ENCODE results near the gene EXOC7. TPM values are rescaled to one million over a fixed set of nuclear protein-coding genes. Genes with fewer than 3 reads are reported as not detected.

Gene EXOC7
- total and polyA plus RNA-seq, 2 of the 4 experiments (the other 2 are of a cell fraction): 85.9 to 118 TPM

GRCh38 chr17:76074390-76075363 is 28.9 kb downstream of the EXOC7 start, which contains the start of gene GALR2:
GALR2 (plus strand) TSS chr17:76074781; CDS start chr17:76074884, 103 bp downstream.
- Histone ChIP-seq H3K9me1 (ENCODE audit: insufficient read depth, low read length) (peaks cover 13% of the 10 kb centered on the region), H3K9me3 (ENCODE audit: control insufficient read depth, insufficient read depth, low read length) (no peaks in the 10 kb centered on the region), H3K4ac (ENCODE audit: low read depth, low read length) (no peak within 1 kb of the TSS), H3K4me3 (ENCODE audit: insufficient read depth, low read depth, low read length) (no peak within 1 kb of the TSS; the same call in 1 of the 2 replicates), H3K4me2 (ENCODE audit: low read depth, low read length) (no peak within 1 kb of the TSS), H3K27me3 (ENCODE audit: control insufficient read depth, insufficient read depth, low read length) (peaks cover 60% of the 10 kb centered on the region), H3K9ac (ENCODE audit: low read depth, low read length) (no peak within 1 kb of the TSS), H3K56ac (ENCODE audit: extremely low read depth, insufficient read depth, low read length) (no peak within 1 kb of the TSS), H3K18ac (ENCODE audit: low read depth, low read length) (no peak within 1 kb of the TSS), H3K79me1 (ENCODE audit: low read depth in 1 of 2, low read length in 2 of 2) (peaks cover 0 to 22% of the 10 kb centered on the region in 2 experiments; a peak in 3 of 4 replicates), H4K5ac (ENCODE audit: low read depth, low read length) (no peak within 1 kb of the TSS), H2BK15ac (ENCODE audit: low read depth, low read length) (no peak within 1 kb of the TSS), H2BK120ac (ENCODE audit: low read depth, low read length) (no peak within 1 kb of the TSS), H3K14ac (replicated peaks; ENCODE audit: low read depth, low read length) (no peak within 1 kb of the TSS), H4K8ac (ENCODE audit: low read depth in 2 of 2, low read length in 2 of 2) (no peak within 1 kb of the TSS), H2AFZ (replicated peaks; ENCODE audit: low read length, poor library complexity) (peak within 1 kb of the TSS; percentile 65), H3K4me1 (ENCODE audit: control insufficient read depth, insufficient read depth, low read length) (peaks cover 3% of the 10 kb centered on the region; the same call in 1 of the 2 replicates), H3K27ac (ENCODE audit: insufficient read depth, low read length) (no peak within 1 kb of the TSS), H4K20me1 (ENCODE audit: insufficient read depth, low read length) (peaks cover 8% of the 10 kb centered on the region), H2AK9ac (replicated peaks; ENCODE audit: low read depth, low read length, poor library complexity) (no peak within 1 kb of the TSS), H4K91ac (ENCODE audit: insufficient read depth, low read depth, low read length) (no peak within 1 kb of the TSS), H2BK20ac (ENCODE audit: low read depth, low read length) (no peak within 1 kb of the TSS), H2AK5ac (ENCODE audit: low read depth, low read length) (no peak within 1 kb of the TSS), H3K23ac (ENCODE audit: low read depth, low read length) (no peak within 1 kb of the TSS), H2BK5ac (ENCODE audit: low read depth, low read length, poor library complexity, severe bottlenecking) (no peak within 1 kb of the TSS), H3K36me3 (ENCODE audit: control insufficient read depth, insufficient read depth, low read length) (no peaks in the 10 kb centered on the region)
- in situ Hi-C loops (cut with MboI; ENCODE audit: low sequenced_read_pairs) (no loop called here), dilution Hi-C loops (cut with HindIII; ENCODE audit: low sequenced_read_pairs, unreplicated experiment) (no loop called here), intact Hi-C loops (cut with micrococcal nuclease) (loop anchor here (5.0 to 10.0 kb wide), 2 partner anchors 37 to 170 kb away; partner anchors contain the start of gene MRPL38)
- BruUV-seq (replicated peaks): no TSS peak
- no peak for ATAC-seq (ENCODE audit: low read depth)
- POLR2A ChIA-PET (ENCODE audit: unreplicated experiment): no interaction called here
- CTCF ChIA-PET: no interaction called here
- DNase-seq: no peak
- TF ChIP-seq CTCF (conservative IDR thresholded peaks at IDR 0.05; ENCODE audit: low read depth, low read length) (no peak), MAZ (IDR thresholded peaks at IDR 0.05; ENCODE audit: borderline replicate concordance, low read depth, low read length) (no peak)
- 4% methylated on average over 48 of the region's 92 CpGs; no CpG with 5 or more reads in 1 of the 2 experiments for WGBS, 2 experiments (ENCODE audit: extremely low coverage in 2 of 2, insufficient read length in 1 of 2)

Measured in IMR-90 (cell line).